Endothelial cell of umbilical vein (primary cell): ENCODE measurements around the gene PAK6. TPM values are rescaled to one million over a fixed set of nuclear protein-coding genes. Genes with fewer than 3 reads are reported as not detected.

Experiments used
- BruUV-seq: library from RNA; stranded (reverse); fragments of 400-500 nt; replicated peaks from 2 replicates; lab custom pipeline; 2021; lab: Mats Ljungman, UMichigan
- CTCF ChIA-PET: fragments of 300-600, 350-600 bp; sonication (Branson Sonifier 250); formaldehyde crosslinking; loops from one replicate; lab custom pipeline; 2021; ENCODE audit warnings: antibody characterized with exemption, inconsistent platforms; lab: Charles Lee
- POLR2A ChIA-PET: fragments of 300-600, 350-600 bp; sonication (Branson Sonifier 250); formaldehyde crosslinking; loops from one replicate; lab custom pipeline; 2021; ENCODE audit warnings: antibody characterized with exemption, inconsistent platforms; lab: Charles Lee
- DNase-seq: peaks from one replicate; pipeline ENCODE4 v3.0.0-alpha.2; 2011; ENCODE audit warnings: low read depth, low spot score
- FAIRE-seq: peaks from 2 replicates; lab custom pipeline; 2011; peaks lifted over from hg19 to GRCh38; lab: Jason Lieb, UNC
- H2AFZ ChIP-seq: 2 replicates; pipeline ENCODE4 v1.6.0; 2012; ENCODE audit warnings: low read depth, low read length, control low read depth, inconsistent platforms
- H3K27ac ChIP-seq: 2 replicates; pipeline ENCODE4 v1.5.1; 2011; ENCODE audit warnings: low read depth, mild to moderate bottlenecking, control low read depth, low read length, moderate library complexity; ENCODE audit not compliant: insufficient read depth
- H3K27me3 ChIP-seq, 2 experiments: 2 replicates each; pipeline versions ENCODE4 v1.6.0 to v1.6.1; 2011; ENCODE audit warnings: low read length in 2 of 2, mixed read lengths in 1 of 2; ENCODE audit not compliant: control insufficient read depth in 2 of 2, insufficient read depth in 2 of 2
- H3K36me3 ChIP-seq, 2 experiments: 2 replicates in 1 of 2; 3 replicates in 1 of 2; pipeline ENCODE4 v1.5.1; 2011; ENCODE audit warnings: low read length in 2 of 2, mild to moderate bottlenecking in 1 of 2, moderate library complexity in 1 of 2; ENCODE audit not compliant: control insufficient read depth in 2 of 2, insufficient read depth in 2 of 2; ENCODE audit errors: extremely low read depth in 1 of 2
- H3K4me1 ChIP-seq: 3 replicates; pipeline ENCODE4 v1.5.1; 2011; ENCODE audit warnings: mild to moderate bottlenecking, low read length; ENCODE audit not compliant: control insufficient read depth, insufficient read depth; ENCODE audit errors: extremely low read depth
- H3K4me2 ChIP-seq: 2 replicates; pipeline ENCODE4 v1.6.1; 2011; ENCODE audit warnings: low read length, control low read depth, mixed read lengths; ENCODE audit not compliant: insufficient read depth
- H3K4me3 ChIP-seq, 3 experiments: fragments of 200-600 bp in 1 of 3; sonication (generic), shearing (Covaris generic) in 1 of 3; replicated peaks in 1 of 3; 2 replicates each; pipeline ENCODE4 v1.5.1; 2011 to 2016; ENCODE audit warnings: control low read depth in 3 of 3, low read length in 3 of 3, mild to moderate bottlenecking in 2 of 3, inconsistent platforms in 1 of 3, low read depth in 1 of 3, moderate library complexity in 1 of 3; ENCODE audit not compliant: insufficient read depth in 1 of 3
- H3K79me2 ChIP-seq: 2 replicates; pipeline ENCODE4 v1.6.0; 2012; ENCODE audit warnings: low read length, inconsistent platforms; ENCODE audit not compliant: control insufficient read depth, insufficient read depth
- H3K9ac ChIP-seq: replicated peaks from 2 replicates; pipeline ENCODE3; 2011; ENCODE audit warnings: low read length, control low read depth; ENCODE audit not compliant: insufficient read depth; ENCODE audit errors: extremely low read depth
- H3K9me1 ChIP-seq: replicated peaks from 3 replicates; pipeline ENCODE4 v1.6.0; 2011; ENCODE audit warnings: mild to moderate bottlenecking, low read length; ENCODE audit not compliant: control insufficient read depth, insufficient read depth; ENCODE audit errors: extremely low read depth
- H3K9me3 ChIP-seq: replicated peaks from 2 replicates; pipeline ENCODE4 v1.5.1; 2012; ENCODE audit warnings: low read length, inconsistent platforms; ENCODE audit not compliant: control insufficient read depth, insufficient read depth
- H4K20me1 ChIP-seq: replicated peaks from 2 replicates; pipeline ENCODE3; 2011; ENCODE audit warnings: mild to moderate bottlenecking, low read length; ENCODE audit not compliant: control insufficient read depth, insufficient read depth; ENCODE audit errors: extremely low read depth
- CTCF ChIP-seq, 2 donors: IDR thresholded peaks; 1 replicate in 1 of 2; 2 replicates in 1 of 2; pipeline ENCODE4 v1.5.1; 2011; ENCODE audit warnings: low read length in 2 of 2, mild to moderate bottlenecking in 2 of 2, moderate library complexity in 2 of 2, control low read depth in 1 of 2, inconsistent platforms in 1 of 2, low read depth in 1 of 2; ENCODE audit not compliant: insufficient read depth in 1 of 2; ENCODE audit errors: extremely low read depth in 1 of 2
- EZH2 ChIP-seq: IDR thresholded peaks from 2 replicates; pipeline ENCODE4 v1.6.1; 2012; ENCODE audit warnings: borderline replicate concordance, low read depth, mild to moderate bottlenecking, moderate library complexity, low read length, inconsistent platforms; ENCODE audit not compliant: severe bottlenecking
- FOS ChIP-seq: IDR thresholded peaks from 2 replicates; pipeline ENCODE4 v1.6.1; 2011; ENCODE audit warnings: mild to moderate bottlenecking, low read length, moderate library complexity, borderline replicate concordance; ENCODE audit not compliant: insufficient read depth
- GATA2 ChIP-seq: IDR thresholded peaks from 2 replicates; pipeline ENCODE4 v1.7.0; 2011; ENCODE audit warnings: low read depth, mild to moderate bottlenecking, moderate library complexity, mixed read lengths, low read length; ENCODE audit not compliant: insufficient read length, insufficient read depth
- JUN ChIP-seq: IDR thresholded peaks from 2 replicates; pipeline ENCODE4 v1.6.1; 2011; ENCODE audit warnings: borderline replicate concordance, low read depth; ENCODE audit not compliant: insufficient read length, insufficient read depth
- MAX ChIP-seq: IDR thresholded peaks from 2 replicates; pipeline ENCODE4 v1.6.1; 2011; ENCODE audit not compliant: insufficient read depth, insufficient read length
- MYC ChIP-seq: IDR thresholded peaks from one replicate; pipeline ENCODE4 v1.6.1; 2011; ENCODE audit warnings: mild to moderate bottlenecking, low read depth, low read length
- POLR2A ChIP-seq: IDR thresholded peaks from 2 replicates; pipeline ENCODE4 v1.6.1; 2012; ENCODE audit warnings: low read depth, mild to moderate bottlenecking, control low read depth, low read length
- POLR2AphosphoS5 ChIP-seq: IDR thresholded peaks from 2 replicates; pipeline ENCODE4 v1.6.1; 2012; ENCODE audit warnings: low read depth, mild to moderate bottlenecking, control low read depth, low read length, moderate library complexity; ENCODE audit not compliant: insufficient read depth
- dilution Hi-C: fragments of 300-500 bp; cut with MboI; formaldehyde crosslinking; loops from one replicate; pipeline ENCODE4 v1.15.0; 2019; ENCODE audit warnings: low sequenced_read_pairs; ENCODE audit not compliant: extremely low pct_ligation_motif_present
- intact Hi-C: fragments of 100-400 bp; cut with micrococcal nuclease; formaldehyde crosslinking; loops from one replicate; pipeline ENCODE4 v1.10.0; 2022
- polyA plus RNA-seq, 4 experiments: library from polyadenylated mRNA; depleted of rRNA in 3 of 4; stranded (reverse) in 3 of 4; unstranded in 1 of 4; fragments of >200 nt; gene quantifications; 2 replicates each; pipeline versions ENCODE4 v1.2.1 to v1.2.3, GENCODE V29; 2011 to 2012; ENCODE audit warnings: missing spikeins in 1 of 4
- total RNA-seq: library from RNA; stranded (reverse); gene quantifications from 2 replicates; pipeline ENCODE4 v1.2.3, GENCODE V29; 2021

PAK6 gene
- total and polyA plus RNA-seq, 2 donors (not counting 3 experiments of a cell fraction or from before 2014, with no cell fraction given): not detected

- Histone ChIP-seq H3K4me1 (no peaks in the 10 kb centered on the region), H3K9me3 (no peaks in the 10 kb centered on the region), H2AFZ (no peak overlapping the region), H3K9ac (no peak overlapping the region), H3K4me3 (no peak overlapping the region), H4K20me1 (no peaks in the 10 kb centered on the region), H3K27ac (no peak overlapping the region), H3K9me1 (no peaks in the 10 kb centered on the region), H3K79me2 (no peaks in the 10 kb centered on the region), H3K27me3 (peaks cover 17 to 22% of the 10 kb centered on the region in 2 experiments), H3K36me3 (no peaks in the 10 kb centered on the region), H3K4me2 (no peak overlapping the region)
- ChIA-PET POLR2A (no interaction called here), CTCF (interaction anchor here (1.0 to 3.2 kb wide), 4 partner anchors 9 to 35 kb away, joined by 3 to 14 read pairs (median 5); no protein-coding TSS in a partner anchor)
- no peak for DNase-seq
- BruUV-seq: no TSS peak
- intact Hi-C loops: no loop called here
- dilution Hi-C loops: no loop called here
- FAIRE-seq: no peak
- no peak for TF ChIP-seq MYC
- TF ChIP-seq CTCF (IDR thresholded peaks at IDR 0.05; ENCODE audit: extremely low read depth in 1 of 2, insufficient read depth in 1 of 2, low read depth in 1 of 2, low read length in 2 of 2): no peak
- TF ChIP-seq GATA2: no peak
These were observed 19.7 kb downstream of the PAK6 start for GRCh38 chr15:40258544-40258943.

GRCh38 chr15:40259021-40259420 lies 20.2 kb downstream of the PAK6 start:
- no peaks in the 10 kb centered on the region for H3K79me2 ChIP-seq
- no peak overlapping the region for H3K27ac ChIP-seq
- no peaks in the 10 kb centered on the region for H3K4me1 ChIP-seq
- H3K4me3 ChIP-seq: no peak overlapping the region
- dilution Hi-C loops (no loop called here), intact Hi-C loops (no loop called here)
- no peaks in the 10 kb centered on the region for H3K9me3 ChIP-seq
- H3K4me2 ChIP-seq: no peak overlapping the region
- ChIA-PET POLR2A (interaction anchor here (0.7 kb wide), 1 partner anchor 37 kb away, joined by 3 read pairs; no protein-coding TSS in a partner anchor), CTCF (interaction anchor here (1.0 to 3.2 kb wide), 4 partner anchors 8 to 36 kb away, joined by 3 to 14 read pairs (median 5); no protein-coding TSS in a partner anchor)
- FAIRE-seq (no peak), DNase-seq (no peak)
- H4K20me1 ChIP-seq: no peaks in the 10 kb centered on the region
- peaks cover 12 to 17% of the 10 kb centered on the region in 2 experiments for H3K27me3 ChIP-seq
- H3K36me3 ChIP-seq: no peaks in the 10 kb centered on the region
- H3K9ac ChIP-seq: no peak overlapping the region
- no TSS peak for BruUV-seq
- H3K9me1 ChIP-seq: no peaks in the 10 kb centered on the region
- TF ChIP-seq JUN (no peak), FOS (no peak), GATA2 (no peak), MAX (no peak), POLR2A (no peak), EZH2 (no peak), MYC (no peak), POLR2AphosphoS5 (no peak), CTCF (IDR thresholded peaks at IDR 0.05; ENCODE audit: extremely low read depth in 1 of 2, insufficient read depth in 1 of 2, low read depth in 1 of 2, low read length in 2 of 2) (no peak)
- no peak overlapping the region for H2AFZ ChIP-seq
